ENCODE measurements around the gene VWCE. TPM values are rescaled to one million over a fixed set of nuclear protein-coding genes. Genes with fewer than 3 reads are reported as not detected.

VWCE gene
- total and polyA plus RNA-seq, 9 of the 15 experiments (the other 6 are each of a cell fraction or from before 2014, with no cell fraction given) = 0.06 to 1.6 (median 0.63) TPM; not detected in 1

DNA sequence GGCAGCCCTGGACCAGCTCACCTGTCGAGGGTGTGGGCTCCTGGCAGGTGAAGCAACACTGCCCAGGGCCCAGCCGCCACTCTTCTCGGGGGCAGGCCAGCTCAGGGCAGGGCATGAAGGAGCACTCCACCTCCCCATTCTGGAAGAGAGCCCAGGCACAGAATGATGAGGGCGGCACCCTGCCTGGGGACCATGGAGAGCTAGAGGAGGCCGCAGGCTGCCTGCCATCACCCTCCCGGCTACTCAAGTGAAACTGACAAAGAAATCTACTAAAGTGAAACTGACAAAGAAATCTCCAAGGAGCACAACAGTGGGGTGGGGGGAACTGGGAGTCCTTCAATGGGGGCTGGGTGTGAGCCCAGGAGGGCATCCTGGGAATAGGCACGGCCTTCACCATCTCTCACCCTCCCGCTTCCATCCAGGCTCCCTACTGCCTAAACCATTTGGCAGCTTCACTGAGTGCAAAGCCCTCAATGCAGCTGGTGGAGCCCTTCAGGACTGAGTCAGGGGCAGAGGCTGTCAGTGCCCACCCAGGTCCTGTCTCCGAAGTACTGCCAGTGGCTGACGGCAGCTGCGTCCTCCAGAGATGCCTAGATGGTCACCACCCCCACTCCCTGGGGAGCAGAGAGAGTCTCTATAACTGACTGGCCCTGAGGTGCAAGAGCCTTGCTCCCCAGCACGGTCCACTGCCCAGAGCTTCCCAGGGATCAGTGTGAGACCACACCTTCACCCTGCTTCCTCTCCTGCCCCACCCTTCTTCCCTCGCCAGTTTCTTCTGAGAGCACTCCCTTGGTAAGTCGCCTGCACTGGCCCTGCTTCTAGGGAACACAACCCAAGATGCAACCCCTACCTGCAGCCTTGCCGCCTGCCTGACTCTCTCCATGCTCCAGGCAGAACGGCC lies 21.7 kb downstream of the VWCE start (continued):
- no peak for TF ChIP-seq CHD7 (IDR thresholded peaks at IDR 0.05; ENCODE audit: low read depth, low read length)
- TF ChIP-seq NCOA2 (IDR thresholded peaks at IDR 0.05; ENCODE audit: partially characterized antibody in 2 of 2) = no peak
- TF ChIP-seq COPS2 (conservative IDR thresholded peaks at IDR 0.05) = no peak
- TF ChIP-seq FOXJ2 (tag; IDR thresholded peaks at IDR 0.05) = no peak
- TF ChIP-seq RBM14 (IDR thresholded peaks at IDR 0.05; ENCODE audit: borderline replicate concordance, insufficient read depth, low read depth, low read length) = no peak
- no peak for TF ChIP-seq LCOR (CRISPR knock-in tag; IDR thresholded peaks at IDR 0.05)
- TF ChIP-seq HMG20B (CRISPR knock-in tag; IDR thresholded peaks at IDR 0.05) = no peak
- no peak for TF ChIP-seq DACH1 (IDR thresholded peaks at IDR 0.05; ENCODE audit: partially characterized antibody)
- TF ChIP-seq THAP7 (CRISPR knock-in tag; IDR thresholded peaks at IDR 0.05) = no peak
